ENCODE measurements around the gene OR52W1. TPM values are rescaled to one million over a fixed set of nuclear protein-coding genes. Genes with fewer than 3 reads are reported as not detected.

OR52W1 gene, protein sequence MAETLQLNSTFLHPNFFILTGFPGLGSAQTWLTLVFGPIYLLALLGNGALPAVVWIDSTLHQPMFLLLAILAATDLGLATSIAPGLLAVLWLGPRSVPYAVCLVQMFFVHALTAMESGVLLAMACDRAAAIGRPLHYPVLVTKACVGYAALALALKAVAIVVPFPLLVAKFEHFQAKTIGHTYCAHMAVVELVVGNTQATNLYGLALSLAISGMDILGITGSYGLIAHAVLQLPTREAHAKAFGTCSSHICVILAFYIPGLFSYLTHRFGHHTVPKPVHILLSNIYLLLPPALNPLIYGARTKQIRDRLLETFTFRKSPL
- total RNA-seq (not detected), polyA plus RNA-seq (not detected)
- long read RNA-seq, donor 1 = 0 reads
- long read RNA-seq, donor 2 = 0 reads

DNA sequence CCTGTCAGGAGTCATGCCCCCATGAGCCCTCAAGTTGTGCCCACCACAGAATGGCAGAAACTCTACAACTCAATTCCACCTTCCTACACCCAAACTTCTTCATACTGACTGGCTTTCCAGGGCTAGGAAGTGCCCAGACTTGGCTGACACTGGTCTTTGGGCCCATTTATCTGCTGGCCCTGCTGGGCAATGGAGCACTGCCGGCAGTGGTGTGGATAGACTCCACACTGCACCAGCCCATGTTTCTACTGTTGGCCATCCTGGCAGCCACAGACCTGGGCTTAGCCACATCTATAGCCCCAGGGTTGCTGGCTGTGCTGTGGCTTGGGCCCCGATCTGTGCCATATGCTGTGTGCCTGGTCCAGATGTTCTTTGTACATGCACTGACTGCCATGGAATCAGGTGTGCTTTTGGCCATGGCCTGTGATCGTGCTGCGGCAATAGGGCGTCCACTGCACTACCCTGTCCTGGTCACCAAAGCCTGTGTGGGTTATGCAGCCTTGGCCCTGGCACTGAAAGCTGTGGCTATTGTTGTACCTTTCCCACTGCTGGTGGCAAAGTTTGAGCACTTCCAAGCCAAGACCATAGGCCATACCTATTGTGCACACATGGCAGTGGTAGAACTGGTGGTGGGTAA is at the start of gene OR52W1:
Gene OR52W1, plus strand, starts transcription at position 51 of the 637 bp plus-strand sequence. Its CDS starts 0 bp downstream, at position 51.
- ATAC-seq (ENCODE audit: low FRiP score) (no peak), DNase-seq (no peak)
- Histone ChIP-seq H3K4me3 (ENCODE audit: low read length in 2 of 2) (no peak within 1 kb of the TSS), H3K4me1 (ENCODE audit: control insufficient read depth in 1 of 2, insufficient read depth in 2 of 2, low read length in 2 of 2) (no peaks in the 10 kb centered on the region), H3K9me3 (ENCODE audit: control insufficient read depth, low read length) (no peaks in the 10 kb centered on the region), H3K27ac (ENCODE audit: low read depth in 1 of 2, low read length in 2 of 2) (no peak within 1 kb of the TSS), H3K27me3 (ENCODE audit: control insufficient read depth in 1 of 2, insufficient read depth in 2 of 2, low read length in 1 of 2) (no peaks in the 10 kb centered on the region), H3K36me3 (ENCODE audit: control insufficient read depth in 1 of 2, insufficient read depth in 2 of 2, low read length in 1 of 2) (no peaks in the 10 kb centered on the region)
- intact Hi-C loops (cut with DNase I) = no loop called here
- WGBS, 2 donors = 98 to 99% methylated on average over 5 of the region's 5 CpGs

DNA sequence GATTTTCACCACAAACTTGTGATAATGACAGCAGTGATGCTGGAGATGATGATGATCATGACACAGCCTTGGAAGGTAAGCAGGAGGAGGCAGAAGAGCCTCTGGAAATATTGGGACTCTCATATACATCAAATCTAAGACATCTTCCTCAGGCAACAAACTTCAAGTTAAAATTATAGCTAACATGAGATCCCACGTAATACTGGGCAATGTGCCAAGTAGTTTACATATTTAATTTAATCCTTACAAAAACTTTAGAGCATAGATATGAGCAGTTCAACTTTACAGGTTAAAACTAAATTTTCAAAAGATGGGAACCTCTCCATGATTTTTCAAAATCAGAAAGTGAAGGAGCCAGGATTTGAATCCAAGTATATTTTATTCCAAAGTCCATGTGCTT is 47.9 kb upstream of the OR52W1 start:
- intact Hi-C loops (cut with DNase I) = no loop called here
- Histone ChIP-seq H3K27me3 (ENCODE audit: control insufficient read depth in 1 of 2, insufficient read depth in 2 of 2, low read length in 1 of 2) (no peaks in the 10 kb centered on the region), H3K4me1 (ENCODE audit: control insufficient read depth in 1 of 2, insufficient read depth in 2 of 2, low read length in 2 of 2) (no peaks in the 10 kb centered on the region), H3K36me3 (ENCODE audit: control insufficient read depth in 1 of 2, insufficient read depth in 2 of 2, low read length in 1 of 2) (no peaks in the 10 kb centered on the region), H3K9me3 (ENCODE audit: control insufficient read depth, low read length) (peaks cover 2% of the 10 kb centered on the region), H3K4me3 (ENCODE audit: low read length in 2 of 2) (no peak overlapping the region), H3K27ac (ENCODE audit: low read depth in 1 of 2, low read length in 2 of 2) (no peak overlapping the region)
- 10 to 13% methylated on average over 1 of the region's 1 CpG for WGBS, 2 donors
- ATAC-seq (ENCODE audit: low FRiP score) = no peak
- no peak for DNase-seq

DNA sequence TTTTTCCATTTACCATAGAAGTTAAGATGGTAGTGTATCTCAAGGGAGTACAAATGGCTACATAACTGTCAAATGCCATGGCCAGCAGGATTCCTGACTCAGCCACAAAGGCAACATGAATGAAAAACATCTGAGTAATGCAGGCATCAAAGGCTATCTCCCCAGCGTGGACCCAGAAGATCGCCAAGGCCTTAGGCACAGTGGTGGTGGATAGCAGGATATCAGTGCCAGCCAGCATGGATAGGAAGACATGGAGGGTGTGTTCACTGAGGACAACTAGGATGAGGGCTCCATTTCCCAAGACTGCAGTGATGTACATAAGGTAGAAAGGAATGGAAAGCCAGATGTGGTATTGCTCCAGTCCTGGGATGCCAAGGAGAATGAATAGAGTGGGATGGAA is 46.9 kb upstream of the OR52W1 start:
- Histone ChIP-seq H3K27ac (ENCODE audit: low read depth in 1 of 2, low read length in 2 of 2) (no peak overlapping the region), H3K4me1 (ENCODE audit: control insufficient read depth in 1 of 2, insufficient read depth in 2 of 2, low read length in 2 of 2) (no peaks in the 10 kb centered on the region), H3K9me3 (ENCODE audit: control insufficient read depth, low read length) (peaks cover 2% of the 10 kb centered on the region), H3K27me3 (ENCODE audit: control insufficient read depth in 1 of 2, insufficient read depth in 2 of 2, low read length in 1 of 2) (no peaks in the 10 kb centered on the region), H3K36me3 (ENCODE audit: control insufficient read depth in 1 of 2, insufficient read depth in 2 of 2, low read length in 1 of 2) (no peaks in the 10 kb centered on the region), H3K4me3 (ENCODE audit: low read length in 2 of 2) (no peak overlapping the region)
- intact Hi-C loops (cut with DNase I) = no loop called here
- no peak for ATAC-seq (ENCODE audit: low FRiP score)
- DNase-seq = no peak
- 72 to 83% methylated on average over 2 of the region's 2 CpGs for WGBS, 2 donors

DNA sequence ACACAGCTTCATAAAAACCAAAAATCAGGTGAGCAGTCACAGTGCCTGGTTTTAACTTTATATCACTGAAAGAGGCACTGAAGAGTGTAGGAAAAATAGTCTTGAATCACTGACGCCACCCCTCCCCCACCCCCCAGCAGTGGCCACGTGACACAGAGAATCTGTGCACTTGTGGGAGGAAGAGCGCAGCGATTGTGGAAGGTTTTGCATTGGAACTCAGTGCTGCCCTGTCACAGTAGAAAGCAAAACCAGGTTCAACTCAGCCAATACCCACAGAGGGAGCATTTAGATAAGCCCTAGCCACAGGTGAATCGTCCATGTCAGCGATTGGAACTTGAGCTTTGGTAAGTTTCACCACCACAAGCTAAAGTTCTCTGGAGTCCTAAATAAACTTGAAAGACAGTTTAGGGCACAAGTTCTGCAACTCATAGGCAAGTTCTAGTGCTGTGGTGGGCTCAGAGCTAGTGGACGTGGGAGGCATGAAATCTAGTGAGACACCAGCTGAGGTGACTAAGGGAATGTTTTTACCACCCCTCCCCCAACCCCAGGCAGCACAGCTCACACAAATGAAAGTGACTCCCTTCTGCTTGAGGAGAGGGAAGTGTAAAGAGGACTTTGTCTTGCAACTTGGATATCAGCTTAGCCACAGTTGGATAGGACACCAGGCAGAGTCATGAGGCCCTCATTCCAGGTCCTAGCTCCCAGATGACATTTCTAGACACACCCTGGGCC is 42.2 kb upstream of the OR52W1 start:
- ATAC-seq (ENCODE audit: low FRiP score) (no peak), DNase-seq (no peak)
- intact Hi-C loops (cut with DNase I) = no loop called here
- Histone ChIP-seq H3K4me3 (ENCODE audit: low read length in 2 of 2) (no peak overlapping the region), H3K4me1 (ENCODE audit: control insufficient read depth in 1 of 2, insufficient read depth in 2 of 2, low read length in 2 of 2) (no peaks in the 10 kb centered on the region), H3K27me3 (ENCODE audit: control insufficient read depth in 1 of 2, insufficient read depth in 2 of 2, low read length in 1 of 2) (no peaks in the 10 kb centered on the region), H3K36me3 (ENCODE audit: control insufficient read depth in 1 of 2, insufficient read depth in 2 of 2, low read length in 1 of 2) (no peaks in the 10 kb centered on the region), H3K27ac (ENCODE audit: low read depth in 1 of 2, low read length in 2 of 2) (no peak overlapping the region), H3K9me3 (ENCODE audit: control insufficient read depth, low read length) (peaks cover 2% of the 10 kb centered on the region)
- WGBS, 2 donors = 72 to 76% methylated on average over 7 of the region's 7 CpGs

DNA sequence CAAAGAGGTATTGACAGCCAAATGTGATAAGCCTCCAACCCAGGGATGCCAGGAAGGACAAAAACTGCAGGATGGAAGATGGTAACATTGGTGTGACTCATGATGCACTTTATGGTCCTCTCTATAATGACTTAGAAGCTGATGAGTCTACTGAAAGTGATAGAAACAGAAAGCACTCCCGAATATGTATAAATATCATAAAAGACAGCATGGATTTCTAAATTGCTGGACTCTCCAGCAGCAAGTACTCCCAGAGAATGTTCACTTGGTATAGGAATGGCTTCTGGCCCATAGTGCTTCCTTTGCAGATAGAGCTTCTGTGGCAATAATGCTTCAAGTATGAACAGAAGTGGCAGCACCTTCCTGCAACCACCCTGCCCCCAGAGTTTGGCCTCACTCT is 28.8 kb upstream of the OR52W1 start, which contains the start of gene OR52B2:
Gene OR52B2, minus strand, starts transcription at position 101 of the 400 bp plus-strand sequence. Its CDS starts 0 bp downstream, at position 101.
- Histone ChIP-seq H3K27me3 (ENCODE audit: control insufficient read depth in 1 of 2, insufficient read depth in 2 of 2, low read length in 1 of 2) (no peaks in the 10 kb centered on the region), H3K4me3 (ENCODE audit: low read length in 2 of 2) (no peak within 1 kb of the TSS), H3K4me1 (ENCODE audit: control insufficient read depth in 1 of 2, insufficient read depth in 2 of 2, low read length in 2 of 2) (no peaks in the 10 kb centered on the region), H3K9me3 (ENCODE audit: control insufficient read depth, low read length) (no peaks in the 10 kb centered on the region), H3K36me3 (ENCODE audit: control insufficient read depth in 1 of 2, insufficient read depth in 2 of 2, low read length in 1 of 2) (no peaks in the 10 kb centered on the region), H3K27ac (ENCODE audit: low read depth in 1 of 2, low read length in 2 of 2) (no peak within 1 kb of the TSS)
- intact Hi-C loops (cut with DNase I) = no loop called here
- no peak for ATAC-seq (ENCODE audit: low FRiP score)
- no peak for DNase-seq
- 81 to 84% methylated on average over 1 of the region's 1 CpG for WGBS, 2 donors

DNA sequence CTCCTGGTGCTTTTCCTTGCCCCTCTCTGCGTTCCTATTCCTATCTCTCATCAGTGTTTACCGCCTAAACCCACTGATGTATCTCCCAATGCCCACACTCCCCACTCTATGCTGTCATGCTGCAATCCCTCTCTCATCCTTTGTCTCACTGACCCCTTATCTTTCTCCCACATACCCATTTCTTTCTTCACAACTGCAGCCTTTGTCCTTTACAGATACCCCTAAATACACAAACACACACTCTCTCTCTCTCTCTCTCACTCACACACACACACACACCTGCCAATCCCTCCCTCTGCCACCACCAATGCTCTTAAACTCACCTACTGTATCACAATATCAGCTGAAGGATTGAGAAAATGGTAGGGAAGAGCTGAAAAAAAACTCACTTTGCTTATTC is 23.6 kb upstream of the OR52W1 start:
- intact Hi-C loops (cut with DNase I) = no loop called here

DNA sequence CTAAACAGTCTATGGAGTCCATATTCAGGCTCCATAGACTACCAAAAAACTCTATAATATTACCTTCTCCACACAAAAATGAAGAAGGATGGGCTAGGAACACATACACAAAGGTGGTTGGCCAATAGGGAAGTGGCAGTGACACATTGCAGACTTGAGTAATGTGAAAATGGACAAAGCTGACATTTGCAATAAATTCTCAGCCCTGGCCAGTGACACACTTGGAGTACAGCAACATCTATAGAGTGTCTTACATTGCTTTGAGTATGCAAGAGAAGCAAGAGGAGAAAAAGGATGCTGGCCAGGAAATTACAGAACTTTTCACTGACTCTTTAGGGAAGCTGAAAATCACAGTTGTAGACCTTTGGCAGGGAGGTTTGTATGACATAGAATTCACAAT is 7.3 kb upstream of the OR52W1 start:
- no peak overlapping the region for H3K4me3 ChIP-seq (ENCODE audit: low read length in 2 of 2)
- no peaks in the 10 kb centered on the region for H3K4me1 ChIP-seq (ENCODE audit: control insufficient read depth in 1 of 2, insufficient read depth in 2 of 2, low read length in 2 of 2)
- H3K9me3 ChIP-seq (ENCODE audit: control insufficient read depth, low read length) = no peaks in the 10 kb centered on the region
- H3K27ac ChIP-seq (ENCODE audit: low read depth in 1 of 2, low read length in 2 of 2) = no peak overlapping the region
- no peak for DNase-seq
- intact Hi-C loops (cut with DNase I) = no loop called here
- no peaks in the 10 kb centered on the region for H3K27me3 ChIP-seq (ENCODE audit: control insufficient read depth in 1 of 2, insufficient read depth in 2 of 2, low read length in 1 of 2)
- H3K36me3 ChIP-seq (ENCODE audit: control insufficient read depth in 1 of 2, insufficient read depth in 2 of 2, low read length in 1 of 2) = no peaks in the 10 kb centered on the region
- no peak for ATAC-seq (ENCODE audit: low FRiP score)

More for the DNA sequence above, 23.6 kb upstream of the OR52W1 start:
- Histone ChIP-seq H3K4me3 (ENCODE audit: low read length in 2 of 2) (no peak overlapping the region), H3K27me3 (ENCODE audit: control insufficient read depth in 1 of 2, insufficient read depth in 2 of 2, low read length in 1 of 2) (no peaks in the 10 kb centered on the region), H3K4me1 (ENCODE audit: control insufficient read depth in 1 of 2, insufficient read depth in 2 of 2, low read length in 2 of 2) (no peaks in the 10 kb centered on the region), H3K9me3 (ENCODE audit: control insufficient read depth, low read length) (no peaks in the 10 kb centered on the region), H3K27ac (ENCODE audit: low read depth in 1 of 2, low read length in 2 of 2) (no peak overlapping the region), H3K36me3 (ENCODE audit: control insufficient read depth in 1 of 2, insufficient read depth in 2 of 2, low read length in 1 of 2) (no peaks in the 10 kb centered on the region)
- WGBS, 2 donors = 65 to 70% methylated on average over 2 of the region's 2 CpGs
- ATAC-seq (ENCODE audit: low FRiP score) (no peak), DNase-seq (no peak)

DNA sequence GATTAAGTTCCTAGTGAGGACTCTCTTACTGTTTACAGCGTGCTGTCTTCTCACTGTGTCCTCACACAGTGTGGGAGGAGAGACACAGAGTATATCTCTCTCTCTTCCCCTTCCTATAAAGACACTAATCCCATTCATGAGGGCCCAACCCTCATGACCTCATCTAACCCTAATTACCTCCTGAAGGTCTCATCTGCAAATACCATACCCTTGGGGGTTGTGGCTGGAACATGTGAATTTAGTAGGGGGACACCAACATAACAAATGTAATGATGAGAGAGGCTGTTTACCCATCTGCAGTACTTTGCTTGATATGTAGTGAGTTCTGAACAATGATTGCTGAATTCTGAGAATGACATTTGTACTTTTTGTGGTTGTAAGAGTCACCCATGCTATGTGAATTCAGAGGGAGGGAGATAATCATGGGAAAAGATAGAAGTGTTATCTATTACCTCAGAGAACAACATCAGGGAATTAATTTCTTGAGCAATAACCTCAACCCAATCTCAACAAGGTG is 4.9 kb upstream of the OR52W1 start:
- Histone ChIP-seq H3K27ac (ENCODE audit: low read depth in 1 of 2, low read length in 2 of 2) (no peak overlapping the region), H3K4me1 (ENCODE audit: control insufficient read depth in 1 of 2, insufficient read depth in 2 of 2, low read length in 2 of 2) (no peaks in the 10 kb centered on the region), H3K9me3 (ENCODE audit: control insufficient read depth, low read length) (no peaks in the 10 kb centered on the region), H3K27me3 (ENCODE audit: control insufficient read depth in 1 of 2, insufficient read depth in 2 of 2, low read length in 1 of 2) (no peaks in the 10 kb centered on the region), H3K36me3 (ENCODE audit: control insufficient read depth in 1 of 2, insufficient read depth in 2 of 2, low read length in 1 of 2) (no peaks in the 10 kb centered on the region), H3K4me3 (ENCODE audit: low read length in 2 of 2) (no peak overlapping the region)
- ATAC-seq (ENCODE audit: low FRiP score) (no peak), DNase-seq (no peak)
- WGBS, 2 donors = 73 to 80% methylated on average over 1 of the region's 1 CpG
- intact Hi-C loops (cut with DNase I) = no loop called here

Data from aorta (tissue), 5 donors.